ENCODE results near the gene HSCB.

HSCB gene

DNA sequence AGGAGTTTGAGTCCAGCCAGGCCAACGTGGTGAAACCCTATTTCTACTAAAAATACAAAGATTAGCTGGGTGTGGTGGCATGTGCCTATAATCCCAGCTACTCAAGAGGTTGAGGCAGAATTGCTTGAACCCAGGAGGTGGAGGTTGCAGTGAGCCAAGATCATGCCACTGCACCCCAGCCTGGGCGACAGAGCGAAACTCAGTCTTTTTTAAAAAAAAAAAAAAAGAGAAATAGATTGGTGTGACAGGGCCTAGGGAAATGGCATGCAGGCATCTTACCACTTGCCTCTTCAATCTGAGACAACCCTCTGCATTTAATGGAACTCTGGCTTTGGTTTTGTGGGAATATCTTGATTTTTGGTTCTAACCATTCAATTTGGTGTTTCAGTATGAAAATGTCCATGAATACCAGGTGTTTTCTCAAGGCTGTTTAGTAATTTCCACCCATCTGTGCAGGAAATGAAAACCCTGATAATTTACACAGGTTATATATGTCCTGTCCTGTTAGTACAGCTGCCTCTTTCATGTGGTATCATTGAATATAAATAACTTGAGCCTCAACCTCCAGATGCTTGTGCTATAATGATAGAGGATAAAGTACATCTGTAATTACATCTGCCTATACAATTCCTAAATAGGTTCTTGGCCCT is 50.1 kb downstream of the HSCB start:
- no peak for DNase-seq (ENCODE audit: low read depth in 2 of 2)
- TF ChIP-seq CTCF (IDR thresholded peaks at IDR 0.05; ENCODE audit: low read depth, low read length): no peak
- no peak overlapping the region for H3K4me3 ChIP-seq (replicated peaks in 1 of 2; ENCODE audit: low read depth in 2 of 2, low read length in 2 of 2)

GRCh38 chr22:28792491-28793383 is 50.9 kb downstream of the HSCB start:
- no peak for DNase-seq (ENCODE audit: low read depth in 2 of 2)
- TF ChIP-seq CTCF (IDR thresholded peaks at IDR 0.05; ENCODE audit: low read depth, low read length): no peak
- no peak overlapping the region for H3K4me3 ChIP-seq (replicated peaks in 1 of 2; ENCODE audit: low read depth in 2 of 2, low read length in 2 of 2)

DNA sequence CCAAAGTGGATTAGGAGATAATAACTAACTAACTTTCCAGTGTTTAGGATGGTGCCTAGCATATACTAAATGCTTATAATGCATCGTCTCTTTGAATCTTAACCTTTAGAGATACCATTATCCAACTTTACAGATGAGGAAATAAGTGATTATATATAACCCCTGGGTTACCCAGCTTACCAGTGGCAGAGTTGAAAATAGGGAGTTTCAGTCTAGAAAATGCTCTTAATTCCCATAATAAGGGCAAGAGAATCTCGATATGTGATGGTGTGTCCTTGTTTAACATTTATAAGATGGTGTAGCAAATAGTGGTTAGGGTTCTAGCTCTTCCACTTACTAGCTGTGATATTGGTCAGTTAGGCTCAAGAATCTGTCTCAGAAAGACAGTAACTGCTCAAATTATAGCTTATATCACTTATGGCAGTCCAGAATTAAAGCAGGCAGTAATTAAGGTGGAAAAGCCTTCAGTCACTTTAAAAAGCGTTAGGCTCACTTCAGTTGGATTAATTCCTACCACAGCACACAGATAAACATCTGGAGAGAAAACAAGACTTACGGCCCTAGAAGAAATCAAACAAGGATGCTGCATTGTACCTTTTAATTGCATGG is 52.2 kb downstream of the HSCB start:
- H3K4me3 ChIP-seq (replicated peaks in 1 of 2; ENCODE audit: low read depth in 2 of 2, low read length in 2 of 2): no peak overlapping the region
- no peak for DNase-seq (ENCODE audit: low read depth in 2 of 2)
- no peak for TF ChIP-seq CTCF (IDR thresholded peaks at IDR 0.05; ENCODE audit: low read depth, low read length)

DNA sequence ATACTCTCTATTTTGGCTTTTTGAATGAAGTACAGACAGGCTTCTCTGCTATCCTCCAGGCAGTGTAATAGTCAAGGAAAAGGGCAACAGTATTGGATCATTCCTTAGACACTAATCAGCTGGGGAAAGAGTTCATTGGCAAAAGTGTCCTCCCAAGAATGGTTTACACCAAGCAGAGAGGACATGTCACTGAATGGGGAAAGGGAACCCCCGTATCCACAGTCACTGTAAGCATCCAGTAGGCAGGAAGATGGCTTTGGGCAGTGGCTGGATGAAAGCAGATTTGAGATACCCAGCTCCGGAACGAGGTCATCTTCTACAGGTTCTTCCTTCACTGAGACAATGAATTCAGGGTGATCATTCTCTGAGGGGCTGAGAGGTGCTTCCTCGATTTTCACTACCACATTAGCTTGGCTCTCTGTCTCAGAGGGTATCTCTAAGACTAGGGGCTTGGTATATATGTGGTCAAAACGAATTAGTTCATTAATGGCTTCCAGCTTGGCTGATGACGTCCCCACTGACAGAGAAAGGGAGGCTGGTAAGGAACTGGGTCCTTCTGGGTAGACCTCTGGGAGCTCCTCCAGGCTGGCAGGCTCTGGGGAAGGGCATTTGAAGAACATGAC is 53.3 kb downstream of the HSCB start:
- DNase-seq (ENCODE audit: low read depth in 2 of 2): no peak
- TF ChIP-seq CTCF (IDR thresholded peaks at IDR 0.05; ENCODE audit: low read depth, low read length): no peak
- H3K4me3 ChIP-seq (replicated peaks in 1 of 2; ENCODE audit: low read depth in 2 of 2, low read length in 2 of 2): no peak overlapping the region

DNA sequence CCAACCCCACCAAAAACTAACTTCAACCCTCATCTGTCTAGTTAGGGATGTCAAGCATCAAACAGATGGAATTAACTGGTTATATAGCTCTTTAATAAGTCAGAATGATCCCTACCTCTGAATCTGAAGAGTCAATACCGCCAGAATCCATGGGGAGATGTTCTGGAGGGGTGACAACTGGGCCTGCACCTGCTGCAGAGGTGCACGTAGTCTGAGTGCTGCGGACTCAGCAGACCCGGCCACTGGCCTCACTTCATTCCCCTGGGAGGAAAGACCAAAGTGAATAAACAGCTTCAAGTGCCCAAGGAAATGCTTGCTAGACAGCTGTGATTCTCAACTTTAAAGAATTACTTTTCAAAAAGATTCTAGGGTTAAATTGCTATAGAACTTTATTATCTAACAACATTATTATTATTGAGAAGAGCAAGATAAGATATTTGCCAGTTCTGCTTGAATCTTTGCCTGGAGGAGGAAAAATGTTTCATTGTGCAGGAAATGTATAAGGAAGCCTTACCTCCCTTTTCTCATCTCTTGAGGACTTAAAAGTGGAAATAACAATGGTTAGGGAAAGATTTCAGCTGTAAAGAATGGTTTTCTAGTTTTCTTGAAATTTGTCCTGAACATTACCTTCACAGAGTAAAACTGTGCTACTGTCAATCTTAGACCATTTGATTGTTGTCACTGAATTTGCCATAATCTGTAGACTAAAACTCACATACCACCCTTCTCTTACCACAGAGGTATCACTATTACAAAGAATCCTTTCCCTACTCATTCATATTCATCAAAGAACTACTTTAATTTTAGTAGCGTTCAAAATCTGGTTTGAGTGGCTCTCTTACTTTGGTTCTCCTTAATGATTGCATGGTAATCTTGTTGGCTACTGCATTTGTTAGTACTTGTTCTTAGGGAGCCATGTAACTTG is 54.4 kb downstream of the HSCB start:
- no peak for DNase-seq (ENCODE audit: low read depth in 2 of 2)
- no peak for TF ChIP-seq CTCF (IDR thresholded peaks at IDR 0.05; ENCODE audit: low read depth, low read length)
- no peak overlapping the region for H3K4me3 ChIP-seq (replicated peaks in 1 of 2; ENCODE audit: low read depth in 2 of 2, low read length in 2 of 2)

All from cardiac fibroblast (primary cell).